ENCODE results near the gene PLPPR5.

- TF ChIP-seq CTCF (IDR thresholded peaks at IDR 0.05) (no peak), EZH2phosphoT487 (IDR thresholded peaks at IDR 0.05) (no peak), EZH2 (IDR thresholded peaks at IDR 0.05) (no peak)
Measured at GRCh38 chr1:98921817-98922216, 82.8 kb downstream of the PLPPR5 start.
